GM19397 (cell line): ENCODE measurements around the gene SLC38A11.

Experiments
- ATAC-seq: cut with Tn5 transposase; IDR thresholded peaks from one replicate; pipeline ENCODE4 v1.9.1; 2021; ENCODE audit warnings: mild to moderate bottlenecking, moderate library complexity; ENCODE audit not compliant: unreplicated experiment

The SLC38A11 gene

DNA sequence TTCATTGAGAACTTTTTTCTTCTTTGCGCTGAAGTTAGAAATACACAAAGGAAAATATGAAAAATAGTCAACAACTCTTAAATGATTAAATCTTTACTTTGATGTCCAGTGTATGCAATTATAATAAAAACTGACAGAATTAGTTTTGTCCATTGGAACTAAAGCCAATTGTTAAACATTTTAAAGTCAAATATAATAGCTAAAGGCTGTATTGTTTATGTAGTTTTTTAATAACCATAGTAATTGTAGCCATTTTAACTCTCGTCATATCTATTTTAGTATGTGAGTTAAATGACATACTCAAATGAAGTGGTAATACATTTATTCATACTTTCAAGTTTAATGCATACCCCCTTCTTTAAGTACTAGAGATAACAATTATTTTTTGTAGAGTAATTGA, 109.0 kb downstream of the SLC38A11 start:
- ATAC-seq = no peak
